HCT116 (cell line): ENCODE measurements around the gene SLC44A5. TPM values are rescaled to one million over a fixed set of nuclear protein-coding genes. Genes with fewer than 3 reads are reported as not detected.

Experiments used
- ATAC-seq: fragments of 200-7000 bp; cut with Tn5 transposase; 2 replicates; pipeline ENCODE4 v1.9.1; 2020; ENCODE audit warnings: mild to moderate bottlenecking, moderate library complexity
- BruUV-seq: library from RNA; stranded (reverse); fragments of 400-500 nt; replicated peaks from 2 replicates; lab custom pipeline; 2021; lab: Mats Ljungman, UMichigan
- CTCF ChIA-PET: fragments of 300-600 bp; sonication (Branson Sonifier 250); formaldehyde crosslinking; loops from one replicate; lab custom pipeline; 2021; ENCODE audit warnings: antibody characterized with exemption; lab: Charles Lee
- POLR2A ChIA-PET: fragments of 300-600, 350-600 bp; sonication (Branson Sonifier 250); formaldehyde crosslinking; loops from one replicate; lab custom pipeline; 2021; ENCODE audit warnings: antibody characterized with exemption; lab: Charles Lee
- RAD21 ChIA-PET, 2 experiments: fragments of 300-600 bp; sonication (Branson Sonifier 250); formaldehyde crosslinking; loops; one replicate each; lab custom pipeline; 2023; ENCODE audit warnings: low total read pairs in 2 of 2; ENCODE audit not compliant: uncharacterized antibody in 2 of 2, unreplicated experiment in 2 of 2, low non-redundant PET in 1 of 2; lab: Charles Lee
- DNase-seq: peaks from one replicate; pipeline ENCODE4 v3.0.0-alpha.2; 2010; ENCODE audit warnings: low read depth, low spot score
- H2AFZ ChIP-seq: fragments of 200-600 bp; shearing (Covaris generic), sonication (generic); 2 replicates; pipeline ENCODE4 v1.6.1; 2017; ENCODE audit warnings: low read depth, mixed run types, mixed read lengths, antibody characterized with exemption, low read length; ENCODE audit not compliant: poor library complexity, severe bottlenecking
- H3K27ac ChIP-seq: 2 replicates; pipeline ENCODE4 v1.5.1; 2012; ENCODE audit warnings: low read depth, low read length
- H3K27me3 ChIP-seq: fragments of 200-600 bp; sonication (generic); 2 replicates; pipeline ENCODE4 v1.6.1; 2016; ENCODE audit warnings: mixed run types, low read length, mixed read lengths; ENCODE audit not compliant: insufficient read depth
- H3K36me3 ChIP-seq, 2 experiments: fragments of 200-500 bp in 1 of 2; fragments of 200-600 bp in 1 of 2; sonication (Bioruptor generic) in 1 of 2; sonication (generic) in 1 of 2; 2 replicates each; pipeline versions ENCODE4 v1.5.1 to v1.6.1; 2014 to 2016; ENCODE audit warnings: low read length in 2 of 2, inconsistent platforms in 1 of 2, mixed read lengths in 1 of 2, mixed run types in 1 of 2; ENCODE audit not compliant: insufficient read depth in 2 of 2, control insufficient read depth in 1 of 2
- H3K4me1 ChIP-seq, 2 experiments: fragments of 200-600 bp in 1 of 2; sonication (generic) in 1 of 2; 2 replicates each; pipeline versions ENCODE4 v1.5.1 to v1.6.1; 2012 to 2017; ENCODE audit warnings: low read length in 2 of 2, inconsistent platforms in 1 of 2, mild to moderate bottlenecking in 1 of 2, mixed read lengths in 1 of 2, mixed run types in 1 of 2, moderate library complexity in 1 of 2; ENCODE audit not compliant: insufficient read depth in 2 of 2, control insufficient read depth in 1 of 2
- H3K4me2 ChIP-seq: fragments of 200-600 bp; sonication (generic); 2 replicates; pipeline ENCODE4 v1.6.1; 2017; ENCODE audit warnings: mixed run types, low read length, mixed read lengths
- H3K4me3 ChIP-seq, 2 experiments: fragments of 200-600 bp in 1 of 2; sonication (generic) in 1 of 2; replicated peaks in 1 of 2; 2 replicates each; pipeline ENCODE4 v1.5.1; 2011 to 2016; ENCODE audit warnings: low read length in 2 of 2, control low read depth in 1 of 2, low read depth in 1 of 2, mild to moderate bottlenecking in 1 of 2, mixed read lengths in 1 of 2, mixed run types in 1 of 2
- H3K79me2 ChIP-seq: fragments of 200-600 bp; sonication (generic); 2 replicates; pipeline ENCODE4 v1.6.1; 2017; ENCODE audit warnings: mild to moderate bottlenecking, mixed run types, low read length, moderate library complexity, mixed read lengths; ENCODE audit not compliant: insufficient read depth
- H3K9ac ChIP-seq: fragments of 200-600 bp; sonication (generic); 2 replicates; pipeline ENCODE4 v1.6.1; 2016; ENCODE audit warnings: low read length, mixed read lengths
- H3K9me2 ChIP-seq: fragments of 200-600 bp; sonication (generic), shearing (Covaris generic); 2 replicates; pipeline ENCODE4 v1.6.1; 2017; ENCODE audit warnings: mixed run types, mild to moderate bottlenecking, moderate library complexity; ENCODE audit not compliant: insufficient read depth
- H3K9me3 ChIP-seq, 2 experiments: fragments of 200-500 bp in 1 of 2; fragments of 200-600 bp in 1 of 2; sonication (Bioruptor generic) in 1 of 2; sonication (generic) in 1 of 2; 2 replicates each; pipeline ENCODE4 v1.6.1; 2014 to 2017; ENCODE audit warnings: low read length in 2 of 2, mixed read lengths in 2 of 2, inconsistent platforms in 1 of 2, low read depth in 1 of 2, mild to moderate bottlenecking in 1 of 2, mixed run types in 1 of 2, moderate library complexity in 1 of 2; ENCODE audit not compliant: control insufficient read depth in 1 of 2, insufficient read depth in 1 of 2
- H4K20me1 ChIP-seq: fragments of 200-600 bp; sonication (generic), shearing (Covaris generic); 2 replicates; pipeline ENCODE4 v1.6.1; 2017; ENCODE audit warnings: mixed run types, mild to moderate bottlenecking, moderate library complexity; ENCODE audit not compliant: insufficient read depth
- CBX3 ChIP-seq: IDR thresholded peaks from 2 replicates; pipeline ENCODE4 v1.6.1; 2012; ENCODE audit warnings: low read depth
- CEBPB ChIP-seq: IDR thresholded peaks from 2 replicates; pipeline ENCODE4 v1.6.1; 2012; ENCODE audit warnings: low read depth
- EZH2phosphoT487 ChIP-seq: fragments of 200-600 bp; IDR thresholded peaks from 2 replicates; pipeline ENCODE4 v1.6.1; 2018; ENCODE audit warnings: antibody characterized with exemption, borderline replicate concordance
- MAX ChIP-seq: IDR thresholded peaks from 2 replicates; pipeline ENCODE4 v1.6.1; 2012
- RAD21 ChIP-seq: IDR thresholded peaks from 2 replicates; pipeline ENCODE4 v1.6.1; 2012; ENCODE audit warnings: low read depth, mild to moderate bottlenecking
- SRF ChIP-seq: IDR thresholded peaks from 2 replicates; pipeline ENCODE4 v1.6.1; 2012; ENCODE audit warnings: low read depth
- TCF7L2 ChIP-seq: IDR thresholded peaks from 2 replicates; pipeline ENCODE4 v1.7.0; 2011; ENCODE audit warnings: borderline replicate concordance, inconsistent platforms; ENCODE audit not compliant: insufficient read depth, insufficient read length; ENCODE audit errors: extremely low read depth
- YY1 ChIP-seq: IDR thresholded peaks from 2 replicates; pipeline ENCODE4 v1.6.1; 2011; ENCODE audit warnings: low read length, low read depth, moderate library complexity, mild to moderate bottlenecking; ENCODE audit not compliant: insufficient replicate concordance; ENCODE audit errors: extremely low read depth
- ZBTB33 ChIP-seq: IDR thresholded peaks from 2 replicates; pipeline ENCODE4 v1.6.1; 2011; ENCODE audit warnings: mild to moderate bottlenecking, low read length, moderate library complexity; ENCODE audit not compliant: insufficient replicate concordance; ENCODE audit errors: extremely low read depth
- ZFX ChIP-seq: fragments of 450-650 bp; IDR thresholded peaks from 2 replicates; pipeline ENCODE4 v1.6.1; 2017
- intact Hi-C: fragments of 100-400 bp; cut with micrococcal nuclease; formaldehyde crosslinking; loops from 2 replicates; pipeline ENCODE4 v1.10.0; 2022
- total RNA-seq: library from RNA; stranded (reverse); gene quantifications from one replicate; pipeline ENCODE4 v1.2.1, GENCODE V29; 2021; ENCODE audit not compliant: unreplicated experiment

Gene SLC44A5
- total RNA-seq, 1 experiment from 2014 or later: 2.4 TPM

GRCh38 chr1:75588779-75589475 lies 22.0 kb downstream of the SLC44A5 start:
- intact Hi-C loops: no loop called here
- Histone ChIP-seq H3K9me2 (no peaks in the 10 kb centered on the region), H3K9me3 (no peaks in the 10 kb centered on the region), H3K9ac (no peak overlapping the region)
- TF ChIP-seq TCF7L2: no peak
- no peak for TF ChIP-seq ZFX
- no peak for TF ChIP-seq MAX
- TF ChIP-seq CEBPB: no peak
- TF ChIP-seq CBX3: no peak
- TF ChIP-seq ZBTB33: no peak
- TF ChIP-seq YY1: no peak
- TF ChIP-seq SRF: no peak
- TF ChIP-seq EZH2phosphoT487: no peak
- no peak for TF ChIP-seq RAD21
- TF ChIP-seq, all 23 proteins: peak for 0
- H4K20me1 ChIP-seq: no peaks in the 10 kb centered on the region
- H3K79me2 ChIP-seq: no peaks in the 10 kb centered on the region
- POLR2A ChIA-PET: no interaction called here
- no peaks in the 10 kb centered on the region for H3K36me3 ChIP-seq
- no peak overlapping the region for H3K4me2 ChIP-seq
- no peaks in the 10 kb centered on the region for H3K4me1 ChIP-seq
- DNase-seq: no peak
- H3K4me3 ChIP-seq: no peak overlapping the region
- no peak overlapping the region for H3K27ac ChIP-seq
- no peaks in the 10 kb centered on the region for H3K27me3 ChIP-seq
- CTCF ChIA-PET: no interaction called here
- BruUV-seq: no TSS peak
- RAD21 ChIA-PET: no interaction called here
- H2AFZ ChIP-seq: no peak overlapping the region
- ATAC-seq: no peak
